ENCODE measurements around the gene AGPAT2.
"Not testable (repeated sequence)": the region's sequence is repeated elsewhere in the genome, so short reads cannot be mapped to it uniquely, and the experiment has no call there.

The AGPAT2 gene

GRCh38 chr9:136645352-136645902, 41.8 kb downstream of the AGPAT2 start:
- DNase-seq (ENCODE audit: low read depth): no peak

GRCh38 chr9:136644593-136645351, 42.5 kb downstream of the AGPAT2 start:
- peak; percentile 50 for DNase-seq (ENCODE audit: low read depth)

GRCh38 chr9:136644343-136644592, 43.0 kb downstream of the AGPAT2 start:
- no peak for DNase-seq (ENCODE audit: low read depth)

- DNase-seq (ENCODE audit: low read depth): no peak
Measured at GRCh38 chr9:136643596-136644342, 43.5 kb downstream of the AGPAT2 start.

- no peak for DNase-seq (ENCODE audit: low read depth)
Measured at GRCh38 chr9:136642439-136642921, 44.8 kb downstream of the AGPAT2 start.

- DNase-seq (ENCODE audit: low read depth): no peak
Measured at GRCh38 chr9:136640171-136641111, 46.8 kb downstream of the AGPAT2 start.

GRCh38 chr9:136634904-136635303, 52.4 kb downstream of the AGPAT2 start:
- DNase-seq (ENCODE audit: low read depth): no peak

- not testable (repeated sequence) for DNase-seq (ENCODE audit: low read depth)
Measured at GRCh38 chr9:136632491-136633106, 54.7 kb downstream of the AGPAT2 start.

- DNase-seq (ENCODE audit: low read depth): not testable (repeated sequence)
Measured at GRCh38 chr9:136632072-136632471, 55.2 kb downstream of the AGPAT2 start.

GRCh38 chr9:136631038-136632000, 55.9 kb downstream of the AGPAT2 start:
- DNase-seq (ENCODE audit: low read depth): peak; percentile 49

GRCh38 chr9:136630662-136630992, 56.6 kb downstream of the AGPAT2 start:
- no peak for DNase-seq (ENCODE audit: low read depth)

- peak; percentile 32 for DNase-seq (ENCODE audit: low read depth)
Measured at GRCh38 chr9:136629879-136630661, 57.2 kb downstream of the AGPAT2 start.

GRCh38 chr9:136629001-136629878, 58.0 kb downstream of the AGPAT2 start:
- DNase-seq (ENCODE audit: low read depth): no peak

- DNase-seq (ENCODE audit: low read depth): no peak
Measured at GRCh38 chr9:136628268-136628667, 59.0 kb downstream of the AGPAT2 start.

- no peak for DNase-seq (ENCODE audit: low read depth)
Measured at GRCh38 chr9:136627703-136628102, 59.6 kb downstream of the AGPAT2 start.

GRCh38 chr9:136626740-136627642, 60.3 kb downstream of the AGPAT2 start:
- DNase-seq (ENCODE audit: low read depth): no peak

- no peak for DNase-seq (ENCODE audit: low read depth)
Measured at GRCh38 chr9:136626066-136626725, 61.1 kb downstream of the AGPAT2 start.

Data from stimulated activated CD8-positive, alpha-beta memory T cell treated with anti-CD3 and anti-CD28 coated beads, Interleukin-12 subunit alpha, Interleukin-12 subunit beta, amount 100 ng/mL, for 4 hours (primary cell).